ENCODE data around the gene ATXN10. TPM values are rescaled to one million over a fixed set of nuclear protein-coding genes. Genes with fewer than 3 reads are reported as not detected.

The ATXN10 gene
- total and polyA plus RNA-seq, 10 of the 15 experiments (the other 5 are each of a cell fraction or from before 2014, with no cell fraction given), result 29.2 to 249 (median 146) TPM

GRCh38 chr22:45644714-45645113 lies 26.9 kb upstream of the ATXN10 start (continued):
- no peak for TF ChIP-seq CUX1 (IDR thresholded peaks at IDR 0.05; ENCODE audit: insufficient replicate concordance, low read depth, low read length)

- H3K4me2 ChIP-seq (ENCODE audit: control insufficient read depth, insufficient read depth), result peak overlapping the region; percentile 62; the same call in 1 of the 2 replicates
- peak overlapping the region; percentile 61; the same call in 1 of the 2 replicates for H2AFZ ChIP-seq (ENCODE audit: control insufficient read depth, low read depth, low read length)
- H4K20me1 ChIP-seq (ENCODE audit: control insufficient read depth, insufficient read depth), result no peaks in the 10 kb centered on the region
- ChIA-PET RAD21 (ENCODE audit: unreplicated experiment) (interaction anchor here (1.3 to 1.8 kb wide), 3 partner anchors 20 to 51 kb away, joined by 3 to 4 read pairs (median 3); no protein-coding TSS in a partner anchor), CTCF (interaction anchor here (0.6 to 2.8 kb wide), 11 partner anchors 30 to 343 kb away, joined by 3 to 14 read pairs (median 3); no protein-coding TSS in a partner anchor), POLR2A (no interaction called here), SMC1A (ENCODE audit: uncharacterized antibody, unreplicated experiment) (interaction anchor here (0.8 to 1.4 kb wide), 2 partner anchors 21 to 200 kb away, joined by 3 to 4 read pairs; no protein-coding TSS in a partner anchor)
- intact Hi-C loops (cut with micrococcal nuclease; ENCODE audit: unreplicated experiment) (loop anchor here (5.0 to 10.0 kb wide), 2 partner anchors 187 to 220 kb away; no protein-coding TSS in a partner anchor), in situ Hi-C loops (cut with MboI) (no loop called here)
- no peaks in the 10 kb centered on the region for H3K79me2 ChIP-seq (ENCODE audit: control insufficient read depth, insufficient read depth, low read length)
- H3K9ac ChIP-seq (ENCODE audit: control insufficient read depth, insufficient read depth, low read length), result no peak overlapping the region
- H3K4me1 ChIP-seq (ENCODE audit: control insufficient read depth, insufficient read depth, low read length), result no peaks in the 10 kb centered on the region; the same call in 1 of the 2 replicates
- no peaks in the 10 kb centered on the region for H3K9me3 ChIP-seq (replicated peaks; ENCODE audit: control insufficient read depth, insufficient read depth, low read length)
- DNase-seq (ENCODE audit: low read depth, low spot score), result no peak
- no peak overlapping the region for H3K4me3 ChIP-seq
- H3K27ac ChIP-seq (ENCODE audit: control insufficient read depth, insufficient read depth), result no peak overlapping the region
- TF ChIP-seq ZNF622 (IDR thresholded peaks at IDR 0.05) (no peak), TCF7 (IDR thresholded peaks at IDR 0.05; ENCODE audit: borderline replicate concordance) (no peak), BCLAF1 (IDR thresholded peaks at IDR 0.05) (no peak), MTA2 (IDR thresholded peaks at IDR 0.05; ENCODE audit: low read depth) (no peak), TCF3 (IDR thresholded peaks at IDR 0.05; ENCODE audit: borderline replicate concordance, insufficient read depth, low read depth, low read length) (no peak), EED (IDR thresholded peaks at IDR 0.05; ENCODE audit: low read depth) (no peak), STAT3 (IDR thresholded peaks at IDR 0.05; ENCODE audit: low read depth, low read length) (no peak), POU2F2 (IDR thresholded peaks at IDR 0.05; ENCODE audit: borderline replicate concordance, low read depth, low read length) (no peak), TCF12 (IDR thresholded peaks at IDR 0.05; ENCODE audit: low read depth, low read length) (no peak), BMI1 (IDR thresholded peaks at IDR 0.05; ENCODE audit: borderline replicate concordance) (no peak), FOS (IDR thresholded peaks at IDR 0.05; ENCODE audit: borderline replicate concordance, extremely low read depth, insufficient read length) (no peak), PML (IDR thresholded peaks at IDR 0.05; ENCODE audit: low read length) (no peak)
- ATAC-seq, result no peak
- no peaks in the 10 kb centered on the region; a peak in 1 of 4 replicates for H3K27me3 ChIP-seq (replicated peaks in 1 of 2; ENCODE audit: control insufficient read depth in 2 of 2, insufficient read depth in 2 of 2, low read length in 1 of 2)
- no TSS peak for BruUV-seq (replicated peaks)
- no peaks in the 10 kb centered on the region for H3K36me3 ChIP-seq (ENCODE audit: control insufficient read depth in 2 of 2, insufficient read depth in 2 of 2, low read length in 1 of 2)
- FAIRE-seq, result no peak
- WGBS (ENCODE audit: insufficient coverage, insufficient replicate concordance, low lambda C conversion rate, missing lambda C conversion rate), result 22% methylated on average over 16 of the region's 16 CpGs
Observed at GRCh38 chr22:45645150-45645525, 26.5 kb upstream of the ATXN10 start.

Measured in GM12878 (cell line).